ENCODE results near the gene CC2D1A.

- TF ChIP-seq CTCF (IDR thresholded peaks at IDR 0.05) = no peak
- TF ChIP-seq POLR2A (IDR thresholded peaks at IDR 0.05) = no peak
These were observed 58.8 kb downstream of the CC2D1A start for GRCh38 chr19:13964776-13965175.

Measured in body of pancreas (tissue), 4 donors.